ENCODE data around the gene PLOD3. TPM values are rescaled to one million over a fixed set of nuclear protein-coding genes. Genes with fewer than 3 reads are reported as not detected.

The PLOD3 gene
- total RNA-seq, 1 donor from 2014 or later: 40.0 TPM

GRCh38 chr7:101244375-101245146 lies 27.2 kb upstream of the PLOD3 start, which contains the start of gene FIS1:
Gene FIS1, minus strand, starts transcription at chr7:101245081. Its CDS starts 77 bp downstream, at chr7:101245004.
- Mint-ChIP-seq H3K27ac (peak within 1 kb of the TSS; percentile 95), H3K9me3 (no peaks in the 10 kb centered on the region), H3K36me3 (ENCODE audit: low read depth) (peaks cover 39% of the 10 kb centered on the region), H3K4me1 (peaks cover 42% of the 10 kb centered on the region), H3K27me3 (no peaks in the 10 kb centered on the region), H3K4me3 (peak within 1 kb of the TSS; percentile 95)
- no peak for TF ChIP-seq CTCF (IDR thresholded peaks at IDR 0.05)
- POLR2A ChIA-PET: interaction anchor here (0.6 to 3.0 kb wide), 11 partner anchors 9 to 1629 kb away, joined by 3 to 44 read pairs (median 6); partner anchors contain the start of genes IFT22, PLOD3, SRRT and TRIM56
- intact Hi-C loops (cut with micrococcal nuclease): loop anchor here (1.0 to 2.0 kb wide), 7 partner anchors 8 to 350 kb away; partner anchors contain the start of genes IFT22 and ZNHIT1
- DNase-seq (peak; percentile 96), ATAC-seq (ENCODE audit: low read depth) (peak; percentile 94)
- CTCF ChIA-PET: interaction anchor here (1.2 to 4.9 kb wide), 8 partner anchors 8 to 103 kb away, joined by 3 to 55 read pairs (median 8); partner anchors contain the start of genes PLOD3 and ZNHIT1

- no peak for ATAC-seq (ENCODE audit: low read depth)
- intact Hi-C loops (cut with micrococcal nuclease): loop anchor here (1.0 to 2.0 kb wide), 7 partner anchors 8 to 350 kb away; partner anchors contain the start of genes IFT22 and ZNHIT1
- ChIA-PET POLR2A (interaction anchor here (0.6 to 3.0 kb wide), 11 partner anchors 10 to 369 kb away, joined by 3 to 44 read pairs (median 6); partner anchors contain the start of genes IFT22, PLOD3, SRRT and TRIM56), CTCF (interaction anchor here (1.0 to 4.9 kb wide), 9 partner anchors 9 to 102 kb away, joined by 3 to 55 read pairs (median 4); partner anchors contain the start of genes PLOD3 and ZNHIT1)
- Mint-ChIP-seq H3K4me3 (peak overlapping the region; percentile 95), H3K4me1 (peaks cover 40% of the 10 kb centered on the region), H3K27ac (peak overlapping the region; percentile 95), H3K27me3 (no peaks in the 10 kb centered on the region), H3K36me3 (ENCODE audit: low read depth) (peaks cover 44% of the 10 kb centered on the region), H3K9me3 (no peaks in the 10 kb centered on the region)
- no peak for TF ChIP-seq CTCF (IDR thresholded peaks at IDR 0.05)
- no peak for DNase-seq
These were observed 26.4 kb upstream of the PLOD3 start for GRCh38 chr7:101243646-101244374.

GRCh38 chr7:101241443-101242349 lies 24.3 kb upstream of the PLOD3 start:
- POLR2A ChIA-PET: interaction anchor here (0.6 to 0.8 kb wide), 5 partner anchors 10 to 273 kb away, joined by 3 to 5 read pairs (median 3); partner anchors contain the start of gene ZNHIT1
- Mint-ChIP-seq H3K27me3 (no peaks in the 10 kb centered on the region), H3K4me3 (no peak overlapping the region), H3K9me3 (no peaks in the 10 kb centered on the region), H3K27ac (no peak overlapping the region), H3K36me3 (ENCODE audit: low read depth) (peaks cover 46% of the 10 kb centered on the region), H3K4me1 (peaks cover 38% of the 10 kb centered on the region)
- intact Hi-C loops (cut with micrococcal nuclease): no loop called here
- no peak for TF ChIP-seq CTCF (IDR thresholded peaks at IDR 0.05)
- CTCF ChIA-PET: interaction anchor here (0.7 to 4.9 kb wide), 3 partner anchors 49 to 98 kb away, joined by 3 to 55 read pairs (median 4); no protein-coding TSS in a partner anchor
- ATAC-seq (ENCODE audit: low read depth) (no peak), DNase-seq (no peak)

- CTCF ChIA-PET: interaction anchor here (0.7 to 1.4 kb wide), 2 partner anchors 48 to 97 kb away, joined by 3 to 4 read pairs; no protein-coding TSS in a partner anchor
- intact Hi-C loops (cut with micrococcal nuclease): no loop called here
- no peak overlapping the region for H3K27ac Mint-ChIP-seq
- H3K4me1 Mint-ChIP-seq: peaks cover 37% of the 10 kb centered on the region
- POLR2A ChIA-PET: interaction anchor here (0.6 to 0.8 kb wide), 4 partner anchors 11 to 73 kb away, joined by 3 to 5 read pairs (median 4); partner anchors contain the start of gene ZNHIT1
- ATAC-seq (ENCODE audit: low read depth) (no peak), DNase-seq (no peak)
- no peaks in the 10 kb centered on the region for H3K9me3 Mint-ChIP-seq
- H3K36me3 Mint-ChIP-seq (ENCODE audit: low read depth): peaks cover 52% of the 10 kb centered on the region
- no peak overlapping the region for H3K4me3 Mint-ChIP-seq
- no peaks in the 10 kb centered on the region for H3K27me3 Mint-ChIP-seq
- no peak for TF ChIP-seq CTCF (IDR thresholded peaks at IDR 0.05)
These were observed 23.6 kb upstream of the PLOD3 start for GRCh38 chr7:101241015-101241363.
